GM08714 (cell line): ENCODE measurements around the gene TARS2.

Source experiments
- H3K4me3 ChIP-seq: fragments of 200-500 bp; sonication (Bioruptor generic); 2 replicates; pipeline ENCODE4 v1.5.1; 2014; ENCODE audit warnings: mild to moderate bottlenecking, low read length, inconsistent platforms
- ZNF274 ChIP-seq: IDR thresholded peaks from 2 replicates; pipeline ENCODE4 v1.6.1; 2012; ENCODE audit warnings: mild to moderate bottlenecking, low read depth, low read length

TARS2 gene, protein sequence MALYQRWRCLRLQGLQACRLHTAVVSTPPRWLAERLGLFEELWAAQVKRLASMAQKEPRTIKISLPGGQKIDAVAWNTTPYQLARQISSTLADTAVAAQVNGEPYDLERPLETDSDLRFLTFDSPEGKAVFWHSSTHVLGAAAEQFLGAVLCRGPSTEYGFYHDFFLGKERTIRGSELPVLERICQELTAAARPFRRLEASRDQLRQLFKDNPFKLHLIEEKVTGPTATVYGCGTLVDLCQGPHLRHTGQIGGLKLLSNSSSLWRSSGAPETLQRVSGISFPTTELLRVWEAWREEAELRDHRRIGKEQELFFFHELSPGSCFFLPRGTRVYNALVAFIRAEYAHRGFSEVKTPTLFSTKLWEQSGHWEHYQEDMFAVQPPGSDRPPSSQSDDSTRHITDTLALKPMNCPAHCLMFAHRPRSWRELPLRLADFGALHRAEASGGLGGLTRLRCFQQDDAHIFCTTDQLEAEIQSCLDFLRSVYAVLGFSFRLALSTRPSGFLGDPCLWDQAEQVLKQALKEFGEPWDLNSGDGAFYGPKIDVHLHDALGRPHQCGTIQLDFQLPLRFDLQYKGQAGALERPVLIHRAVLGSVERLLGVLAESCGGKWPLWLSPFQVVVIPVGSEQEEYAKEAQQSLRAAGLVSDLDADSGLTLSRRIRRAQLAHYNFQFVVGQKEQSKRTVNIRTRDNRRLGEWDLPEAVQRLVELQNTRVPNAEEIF

DNA sequence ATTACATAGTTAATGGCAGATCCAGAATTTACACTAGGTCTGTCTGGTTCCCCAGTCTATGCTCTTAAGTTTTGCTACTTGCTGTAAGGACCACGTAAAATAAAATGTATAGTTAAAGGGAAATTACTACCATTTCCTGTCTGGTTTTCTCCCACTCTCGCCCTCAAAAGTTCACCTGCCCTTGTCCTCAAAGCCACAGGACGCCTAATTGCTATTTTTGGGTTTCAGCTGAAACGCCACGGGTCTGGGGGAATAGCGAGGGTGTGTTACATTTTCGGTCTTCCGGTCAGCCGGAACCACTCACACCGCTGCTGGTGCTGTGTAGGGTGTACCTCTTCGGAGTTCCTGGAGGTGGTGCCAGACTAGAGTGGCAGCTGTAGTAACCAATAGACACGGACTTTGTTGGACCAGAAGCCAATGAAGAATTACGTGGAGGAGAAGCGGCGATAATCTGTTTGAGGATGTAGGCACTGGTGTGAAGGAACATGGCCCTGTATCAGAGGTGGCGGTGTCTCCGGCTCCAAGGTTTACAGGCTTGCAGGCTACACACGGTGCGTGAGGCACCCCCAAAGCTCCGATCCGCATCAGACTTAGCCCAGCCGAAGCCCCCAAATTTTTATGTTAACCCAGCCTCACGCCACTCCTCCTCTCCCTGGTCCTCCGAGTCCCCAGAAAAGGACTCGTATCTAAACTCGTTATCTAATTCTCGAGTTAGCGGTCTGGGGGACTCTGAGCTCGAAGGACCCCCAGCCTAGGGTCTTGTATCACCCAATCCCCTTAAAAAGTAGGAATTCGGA, at the start of gene TARS2:
TSS of gene TARS2 (plus strand) at position 454 of the 797 bp plus-strand sequence. CDS start at position 486, 32 bp downstream.
- TF ChIP-seq ZNF274 = no peak
- peak within 1 kb of the TSS; percentile 95 for H3K4me3 ChIP-seq

DNA sequence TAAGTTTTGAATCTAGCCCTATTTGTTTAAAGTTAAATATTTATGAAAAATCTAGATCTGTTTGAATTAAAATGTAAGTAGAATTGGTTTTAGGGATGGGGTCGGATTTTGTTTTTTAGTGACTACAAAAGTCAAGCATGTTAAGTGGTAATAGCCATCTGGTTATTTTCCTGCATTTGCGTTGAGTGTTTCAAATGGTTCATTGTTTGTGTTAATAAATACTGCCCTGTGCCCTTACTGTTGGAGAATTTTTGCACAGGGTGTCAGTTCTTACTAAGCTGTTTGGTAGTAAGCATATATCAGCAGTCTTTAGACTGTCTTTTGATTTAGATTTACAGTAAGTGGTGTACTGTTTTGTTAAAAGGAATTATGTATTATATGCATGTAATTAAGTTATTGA, 46.1 kb upstream of the TARS2 start:
- H3K4me3 ChIP-seq = no peak overlapping the region
- no peak for TF ChIP-seq ZNF274

DNA sequence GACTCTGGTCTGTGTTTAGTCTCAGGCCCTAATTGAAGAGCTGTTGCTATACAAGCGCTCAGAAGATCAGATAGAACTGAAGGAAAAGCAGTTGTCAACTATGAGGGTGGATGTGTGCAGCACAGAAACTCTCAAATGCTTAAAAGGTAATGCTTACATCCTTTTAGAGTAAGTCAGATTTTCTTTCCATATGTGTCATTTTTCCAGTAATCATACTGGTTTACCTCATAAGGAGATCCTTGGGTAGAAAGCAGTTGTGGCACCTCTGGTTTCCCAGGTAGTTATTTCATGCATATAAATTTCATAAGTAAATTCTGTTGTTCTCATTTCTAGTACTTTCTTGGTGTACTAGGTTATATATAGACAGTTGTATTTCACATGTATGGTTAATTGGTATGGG, 43.0 kb upstream of the TARS2 start:
- TF ChIP-seq ZNF274 = no peak
- no peak overlapping the region for H3K4me3 ChIP-seq

DNA sequence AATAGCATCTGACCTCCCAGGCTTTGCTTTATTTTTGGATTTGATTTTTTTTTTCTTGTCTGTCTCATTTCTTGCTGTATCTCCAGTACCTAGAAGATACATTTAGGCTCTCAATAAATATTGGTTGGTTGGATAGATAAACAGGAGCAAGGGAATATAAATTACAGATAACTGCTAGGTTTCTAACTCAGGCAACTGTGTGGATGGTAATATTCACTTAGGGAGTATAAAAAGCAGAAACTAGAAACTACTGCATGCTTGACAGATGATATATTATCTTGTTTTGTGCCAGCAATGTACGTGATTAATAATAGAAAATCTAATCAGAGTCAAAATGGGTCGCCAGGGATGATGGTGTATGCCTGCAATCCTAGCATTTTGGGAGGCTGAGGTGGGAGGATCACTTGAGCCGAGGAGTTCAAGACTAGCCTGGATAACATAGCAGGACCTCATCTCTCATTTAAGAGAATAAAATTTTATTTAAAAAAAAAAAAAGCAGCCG, 31.0 kb upstream of the TARS2 start:
- TF ChIP-seq ZNF274 = no peak
- H3K4me3 ChIP-seq = no peak overlapping the region

DNA sequence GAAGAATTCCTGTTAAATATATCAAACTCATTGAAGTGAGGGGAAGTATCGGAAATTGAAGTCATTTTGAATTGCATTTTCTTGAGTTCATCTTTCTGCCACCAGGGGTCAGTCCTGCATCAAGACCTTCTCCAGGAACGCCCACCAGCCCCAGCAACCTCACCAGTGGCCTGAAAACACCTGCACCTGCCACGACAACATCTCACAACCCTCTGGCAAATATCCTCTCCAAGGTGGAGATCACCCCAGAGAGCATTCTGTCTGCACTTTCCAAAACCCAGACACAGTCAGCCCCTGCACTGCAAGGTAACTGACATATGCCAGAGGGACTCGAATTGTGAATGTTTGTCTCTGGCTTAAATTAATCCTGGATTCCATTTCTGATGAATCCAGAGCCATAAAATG, 22.8 kb upstream of the TARS2 start:
- H3K4me3 ChIP-seq = no peak overlapping the region
- no peak for TF ChIP-seq ZNF274

DNA sequence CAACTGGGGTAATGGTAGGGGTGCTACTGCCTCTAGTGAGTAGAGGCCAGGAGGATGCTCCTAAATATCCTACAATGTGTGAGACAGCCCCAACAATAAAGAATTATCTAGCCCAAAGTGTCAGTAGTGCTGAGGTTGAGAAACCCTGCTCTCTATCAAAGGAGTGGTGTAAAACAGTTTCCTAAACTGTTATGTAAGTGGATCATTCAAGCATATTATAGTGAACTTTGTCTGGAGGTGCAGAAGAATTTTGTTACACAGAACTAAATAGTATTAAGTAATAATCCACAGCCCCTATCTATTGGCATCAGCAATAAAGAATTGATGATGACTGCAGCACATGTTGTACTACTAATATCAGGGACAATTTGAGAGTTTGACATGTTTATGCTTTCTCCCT, 20.3 kb upstream of the TARS2 start:
- no peak for TF ChIP-seq ZNF274
- H3K4me3 ChIP-seq = no peak overlapping the region

DNA sequence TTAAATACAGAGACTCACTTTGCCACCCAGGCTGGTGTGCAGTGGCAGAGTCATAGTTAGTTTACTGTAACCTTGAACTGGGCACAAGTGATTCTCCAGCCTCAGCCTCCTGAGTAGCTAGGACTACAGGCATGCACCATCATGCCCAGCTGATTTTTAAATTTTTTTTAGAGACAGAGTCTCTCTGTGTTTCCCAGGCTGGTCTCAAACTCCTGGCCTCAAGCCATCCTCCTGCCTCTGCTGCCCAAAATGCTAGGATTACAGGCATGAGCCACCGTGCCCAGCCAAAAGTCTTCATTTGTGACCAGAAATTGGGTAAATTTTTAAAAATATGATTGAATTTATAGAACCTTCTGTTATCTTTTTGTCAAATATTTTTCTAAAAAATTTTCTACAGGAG, 17.9 kb upstream of the TARS2 start:
- TF ChIP-seq ZNF274 = no peak

DNA sequence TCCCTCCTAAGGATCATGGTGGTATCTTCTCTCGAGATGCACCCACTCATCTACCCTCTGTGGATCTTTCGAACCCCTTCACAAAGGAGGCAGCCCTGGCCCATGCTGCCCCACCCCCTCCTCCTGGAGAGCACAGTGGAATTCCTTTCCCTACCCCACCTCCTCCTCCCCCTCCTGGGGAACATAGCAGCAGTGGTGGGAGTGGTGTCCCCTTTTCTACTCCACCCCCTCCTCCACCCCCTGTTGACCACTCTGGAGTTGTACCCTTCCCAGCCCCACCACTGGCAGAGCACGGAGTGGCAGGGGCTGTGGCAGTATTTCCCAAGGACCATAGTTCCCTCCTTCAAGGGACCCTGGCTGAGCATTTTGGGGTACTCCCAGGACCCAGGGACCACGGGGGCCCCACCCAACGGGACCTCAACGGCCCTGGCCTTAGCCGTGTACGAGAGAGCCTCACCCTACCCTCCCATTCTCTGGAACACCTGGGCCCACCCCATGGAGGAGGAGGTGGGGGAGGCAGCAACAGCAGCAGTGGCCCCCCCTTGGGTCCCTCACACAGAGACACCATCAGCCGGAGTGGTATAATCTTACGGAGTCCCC, 14.5 kb upstream of the TARS2 start:
- no peak overlapping the region for H3K4me3 ChIP-seq
- no peak for TF ChIP-seq ZNF274

More for the DNA sequence above, 17.9 kb upstream of the TARS2 start:
- H3K4me3 ChIP-seq = no peak overlapping the region

DNA sequence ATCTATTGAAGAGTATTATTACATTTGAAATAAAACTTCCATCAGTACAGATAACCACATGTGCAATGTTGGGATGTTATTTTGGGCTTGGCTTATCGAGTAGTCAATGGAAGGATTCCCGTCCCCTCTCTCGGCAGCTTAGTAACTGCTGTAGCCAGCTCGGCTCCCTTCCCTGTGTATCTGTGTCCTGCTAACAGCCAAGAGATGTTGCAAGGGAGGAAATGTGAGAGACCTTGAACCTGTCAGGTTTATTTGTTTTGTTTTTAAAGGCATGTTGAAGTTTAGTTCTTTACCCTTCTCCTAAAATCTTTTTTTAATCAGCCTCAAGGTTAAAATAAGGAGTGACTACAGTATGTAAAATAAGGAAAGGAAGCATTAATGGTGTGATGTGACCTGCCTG, 13.6 kb upstream of the TARS2 start:
- H3K4me3 ChIP-seq = no peak overlapping the region
- TF ChIP-seq ZNF274 = no peak

DNA sequence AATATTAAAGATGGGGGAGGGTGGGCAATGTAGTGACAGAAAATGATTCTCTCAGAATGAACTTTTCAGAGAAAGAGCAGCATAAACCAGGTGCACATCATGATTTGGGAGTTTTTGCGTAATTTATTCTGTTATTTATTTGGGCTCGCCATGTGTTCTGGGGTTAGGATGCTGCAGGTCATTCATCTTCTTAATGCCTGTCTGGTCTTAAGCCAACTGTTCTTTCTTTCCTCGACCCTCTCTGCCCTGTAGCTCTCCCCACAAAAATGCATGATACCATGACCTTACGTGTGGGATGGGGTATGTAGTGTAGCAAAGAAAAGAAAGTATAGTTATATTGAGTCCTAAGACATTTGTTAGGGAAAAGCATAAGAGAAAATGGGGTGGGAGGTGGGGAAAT, 12.3 kb upstream of the TARS2 start:
- no peak for TF ChIP-seq ZNF274
- no peak overlapping the region for H3K4me3 ChIP-seq

DNA sequence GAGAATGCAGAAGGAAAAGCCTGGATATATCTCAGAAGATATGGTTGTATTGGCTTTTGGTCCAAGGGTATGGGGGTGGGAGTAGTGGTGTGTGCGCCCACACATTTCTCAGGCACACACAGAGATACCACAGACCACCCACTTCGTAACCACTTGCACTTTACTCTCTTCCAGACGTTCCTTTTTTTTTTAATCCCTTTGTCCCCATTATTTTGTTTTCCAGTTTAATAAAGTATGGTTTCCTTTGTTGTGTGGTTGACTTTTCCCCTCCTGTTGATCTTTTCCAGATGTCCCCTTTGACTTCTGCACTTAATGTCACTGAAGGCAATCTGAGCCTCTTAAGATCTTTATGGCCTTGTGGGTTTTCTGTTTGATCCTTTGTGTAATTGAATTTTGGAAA, 10.5 kb upstream of the TARS2 start:
- no peak for TF ChIP-seq ZNF274
- no peak overlapping the region for H3K4me3 ChIP-seq

DNA sequence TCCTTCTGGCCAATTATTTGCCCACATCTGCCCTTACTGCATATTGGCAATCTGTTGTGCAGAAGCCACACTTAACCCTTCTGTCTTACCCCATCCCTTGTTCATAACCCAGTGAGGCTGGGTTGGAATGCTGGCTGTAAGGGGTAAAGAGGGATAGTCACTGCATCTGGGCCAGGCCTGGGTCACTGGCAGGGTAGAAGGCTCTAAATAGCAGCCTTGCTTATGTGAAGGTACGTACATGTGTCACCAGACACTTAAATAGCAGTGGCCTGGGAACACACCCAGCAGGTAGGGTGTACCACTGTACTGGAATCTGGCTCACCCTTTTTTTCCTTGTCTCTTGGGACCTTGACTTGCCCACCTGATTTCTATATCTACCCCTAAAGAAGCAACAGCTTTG, 9.9 kb upstream of the TARS2 start:
- no peak overlapping the region for H3K4me3 ChIP-seq
- no peak for TF ChIP-seq ZNF274

DNA sequence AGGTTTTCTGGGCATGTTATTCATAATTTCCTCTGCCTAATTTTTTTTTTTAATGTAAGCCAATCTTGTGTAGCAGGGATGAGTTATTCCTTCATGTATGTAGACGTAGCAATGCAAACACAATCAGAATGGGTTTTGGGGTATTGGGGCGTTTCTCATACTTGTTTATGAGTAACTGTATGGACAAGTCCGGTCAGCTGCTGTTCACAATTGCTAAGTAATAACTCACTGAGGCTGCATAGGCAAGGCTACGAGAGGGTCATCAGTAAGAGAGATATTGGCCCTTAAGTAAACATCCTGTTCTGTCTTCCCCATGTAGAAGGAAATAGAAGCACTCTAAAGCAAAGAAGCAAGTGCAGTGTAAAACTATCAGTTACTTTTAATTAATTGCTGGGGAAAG, 9.5 kb upstream of the TARS2 start:
- H3K4me3 ChIP-seq = no peak overlapping the region
- no peak for TF ChIP-seq ZNF274

DNA sequence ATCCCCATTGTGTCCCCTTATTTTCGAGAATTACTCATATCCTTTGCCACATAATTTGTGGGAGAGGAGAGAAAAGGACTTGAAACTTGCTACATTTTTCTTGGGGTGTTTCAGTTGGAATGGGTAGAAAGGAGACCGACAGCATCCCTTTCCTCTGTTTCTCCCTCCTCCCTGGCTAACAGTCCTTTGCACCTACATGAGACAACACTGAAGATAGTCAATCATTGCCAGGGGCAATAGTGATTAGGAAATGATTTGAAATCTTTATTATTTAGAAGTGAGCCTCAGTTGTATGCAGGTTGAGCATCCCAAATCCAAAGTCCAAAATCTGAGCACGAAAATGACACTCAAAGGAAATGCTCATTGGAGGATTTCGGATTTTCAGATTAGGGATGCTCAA, 7.8 kb upstream of the TARS2 start:
- H3K4me3 ChIP-seq = no peak overlapping the region
- TF ChIP-seq ZNF274 = no peak
